ENCODE measurements around the gene FIZ1. TPM values are rescaled to one million over a fixed set of nuclear protein-coding genes. Genes with fewer than 3 reads are reported as not detected.

FIZ1 gene
- 14.9 and 15.5 TPM in 2 replicates for total RNA-seq

- intact Hi-C loops (cut with micrococcal nuclease), result loop anchor here (1.0 to 2.0 kb wide), 21 partner anchors 12 to 1462 kb away; partner anchors contain the start of genes CNOT3, EPN1, HSPBP1 and ISOC2
Measured at GRCh38 chr19:55599468-55599841, at the start of gene FIZ1. Gene FIZ1 (minus strand): TSS chr19:55599517. CDS start chr19:55597865, 1,652 bp downstream.

DNA sequence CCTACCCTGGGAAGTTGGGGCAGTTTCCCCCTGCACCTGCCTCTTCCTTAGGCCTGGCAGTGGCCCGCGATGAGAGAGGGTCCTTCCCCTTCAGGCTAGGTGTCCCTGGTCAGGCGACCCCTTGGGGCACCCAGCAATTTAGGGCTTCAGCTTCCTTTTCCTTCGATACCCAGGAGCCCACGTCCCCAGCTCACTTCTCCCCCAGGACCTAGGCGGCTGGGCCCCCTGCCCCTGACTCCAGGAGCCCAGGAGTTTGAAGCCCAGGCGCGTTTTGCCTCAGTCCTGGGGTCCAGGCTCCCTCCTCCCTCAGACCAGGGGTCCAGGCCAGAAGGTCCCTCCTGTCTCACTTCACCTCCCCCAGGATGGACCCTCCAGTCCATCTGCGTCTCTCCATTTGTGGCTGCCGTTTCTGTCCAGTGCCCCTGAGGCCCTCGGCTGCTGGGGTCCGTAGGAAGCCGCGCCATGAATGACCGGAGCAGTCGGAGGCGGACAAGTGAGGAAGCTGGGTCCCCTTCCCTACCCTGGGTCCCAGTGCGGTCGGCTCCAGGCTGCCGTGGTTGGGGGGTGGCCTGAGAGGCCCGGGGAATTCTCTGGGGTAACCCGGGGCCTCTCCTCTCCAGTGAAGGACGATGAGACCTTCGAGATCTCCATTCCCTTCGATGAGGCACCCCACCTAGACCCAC, 49.4 kb upstream of the FIZ1 start:
- intact Hi-C loops (cut with micrococcal nuclease), result no loop called here

DNA sequence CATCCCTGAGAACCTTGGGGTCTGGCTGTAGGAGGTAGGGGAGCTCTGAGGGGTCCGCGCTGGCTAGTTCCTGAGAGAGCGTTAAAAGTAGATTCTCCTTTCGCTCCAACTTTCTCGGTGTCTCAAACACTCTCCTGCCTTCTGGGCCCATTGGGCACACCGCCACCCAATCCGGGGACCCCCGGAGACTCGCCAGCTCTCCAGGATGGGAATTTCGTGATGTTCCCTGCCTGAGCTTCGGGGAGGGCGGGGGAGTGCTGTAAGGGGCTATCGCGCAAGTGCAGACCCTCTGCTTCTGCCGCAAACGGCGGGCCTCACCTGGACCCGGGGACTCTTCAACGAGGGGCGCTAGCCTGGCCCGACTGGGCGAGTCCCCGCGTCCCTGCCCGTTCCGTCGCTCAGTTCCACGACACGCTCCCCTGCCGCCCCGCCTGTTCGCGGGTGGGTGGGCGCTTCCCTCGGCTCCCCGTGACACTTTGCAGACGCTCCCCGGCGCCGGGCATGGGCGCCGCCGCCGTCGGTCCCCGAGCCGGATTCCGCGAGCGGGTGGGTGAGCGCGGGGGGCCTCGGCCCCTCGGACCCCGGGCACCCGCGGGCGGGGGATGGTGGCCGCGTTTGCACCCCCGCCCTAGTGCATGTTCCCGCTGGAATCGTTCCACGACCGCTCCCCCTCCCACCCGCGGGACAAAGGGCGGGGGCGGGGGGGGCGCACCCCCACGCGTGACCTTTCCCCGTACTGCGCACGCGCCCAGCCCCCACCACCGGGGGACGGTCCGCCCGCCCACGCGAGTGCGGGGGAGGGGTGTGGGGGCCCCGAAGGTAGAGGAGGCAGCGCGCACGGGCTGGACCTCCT, 48.6 kb upstream of the FIZ1 start, which contains the start of gene CCDC106:
Gene CCDC106, plus strand, starts transcription at position 481 of the 853 bp plus-strand sequence. CDS start 835 bp downstream, outside the sequence.
- intact Hi-C loops (cut with micrococcal nuclease), result no loop called here

GRCh38 chr19:55646889-55647731, 47.8 kb upstream of the FIZ1 start:
- intact Hi-C loops (cut with micrococcal nuclease), result no loop called here

DNA sequence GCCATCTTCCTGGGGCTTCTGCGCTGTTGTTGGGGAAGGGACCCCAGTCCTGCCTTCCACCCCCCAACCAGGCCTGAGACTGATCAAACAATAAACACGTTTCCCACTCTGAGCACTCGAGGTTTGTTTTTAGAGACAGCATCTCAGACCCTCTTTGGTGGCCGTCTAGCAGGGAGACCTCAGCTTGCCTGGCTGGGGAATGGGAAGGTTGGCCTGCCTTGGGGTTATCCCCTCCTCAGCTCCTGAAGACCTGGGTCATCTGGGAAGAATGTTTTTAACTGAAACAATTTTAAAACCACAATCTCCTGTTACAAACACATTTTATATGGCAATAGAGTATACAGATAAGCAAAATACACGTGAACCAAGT, 46.2 kb upstream of the FIZ1 start:
- intact Hi-C loops (cut with micrococcal nuclease), result no loop called here

DNA sequence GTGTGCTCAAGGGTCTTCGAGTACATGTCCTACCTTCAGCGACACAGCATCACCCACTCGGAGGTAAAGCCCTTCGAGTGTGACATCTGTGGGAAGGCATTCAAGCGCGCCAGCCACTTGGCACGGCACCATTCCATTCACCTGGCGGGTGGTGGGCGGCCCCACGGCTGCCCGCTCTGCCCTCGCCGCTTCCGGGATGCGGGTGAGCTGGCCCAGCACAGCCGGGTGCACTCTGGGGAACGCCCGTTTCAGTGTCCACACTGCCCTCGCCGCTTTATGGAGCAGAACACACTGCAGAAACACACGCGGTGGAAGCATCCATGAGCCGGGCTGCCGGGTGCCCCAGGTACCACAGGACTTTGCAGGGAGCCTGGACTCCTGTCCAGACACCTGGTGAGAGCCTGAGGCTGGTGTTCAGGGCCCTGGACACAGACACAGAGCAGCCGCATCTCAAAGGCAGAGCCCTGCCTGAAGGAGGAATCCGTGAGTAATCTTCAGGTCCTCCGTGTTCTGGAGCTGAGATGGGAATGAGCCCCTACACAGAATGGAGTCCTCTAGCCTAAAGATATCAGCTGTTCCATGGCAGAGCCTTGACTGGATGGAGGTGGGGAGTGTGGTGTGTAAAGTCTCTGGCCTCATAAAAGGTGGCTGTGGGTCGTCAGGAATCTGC, 45.7 kb upstream of the FIZ1 start:
- intact Hi-C loops (cut with micrococcal nuclease), result loop anchor here (5.0 kb wide), 2 partner anchors 258 to 1443 kb away; partner anchors contain the start of genes RPL28 and RPS9

DNA sequence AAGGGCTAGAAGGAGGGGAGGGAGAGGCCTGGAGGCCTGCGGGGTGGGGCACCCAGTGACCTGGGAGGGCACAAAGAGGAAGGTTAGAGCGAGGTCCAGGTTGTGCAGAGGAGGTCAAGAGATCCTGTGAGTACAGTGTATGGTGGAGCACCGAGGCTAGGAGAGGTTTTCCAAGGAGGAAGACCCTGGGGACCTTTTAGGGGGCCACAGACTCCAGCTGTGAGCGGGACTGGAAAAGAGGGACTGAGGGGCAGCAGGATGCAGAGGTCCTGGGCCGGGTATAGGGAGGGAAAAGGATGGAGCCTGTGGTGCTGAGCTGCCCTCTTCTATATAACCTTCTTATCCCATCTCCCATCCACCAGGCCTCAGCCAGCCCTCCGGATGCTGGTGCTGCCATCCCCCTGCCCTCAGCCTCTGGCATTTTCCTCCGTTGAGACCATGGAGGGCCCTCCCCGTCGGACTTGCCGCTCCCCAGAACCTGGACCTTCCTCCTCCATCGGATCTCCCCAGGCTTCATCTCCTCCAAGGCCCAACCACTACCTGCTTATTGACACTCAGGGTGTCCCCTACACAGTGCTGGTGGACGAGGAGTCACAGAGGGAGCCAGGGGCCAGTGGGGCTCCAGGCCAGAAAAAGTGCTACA, 45.0 kb upstream of the FIZ1 start:
- intact Hi-C loops (cut with micrococcal nuclease), result loop anchor here (5.0 kb wide), 2 partner anchors 257 to 1442 kb away; partner anchors contain the start of genes RPL28 and RPS9

GRCh38 chr19:55643887-55644176, 44.5 kb upstream of the FIZ1 start:
- intact Hi-C loops (cut with micrococcal nuclease), result loop anchor here (1.0 to 5.0 kb wide), 5 partner anchors 9 to 1442 kb away; partner anchors contain the start of genes FIZ1, RPL28 and RPS9

DNA sequence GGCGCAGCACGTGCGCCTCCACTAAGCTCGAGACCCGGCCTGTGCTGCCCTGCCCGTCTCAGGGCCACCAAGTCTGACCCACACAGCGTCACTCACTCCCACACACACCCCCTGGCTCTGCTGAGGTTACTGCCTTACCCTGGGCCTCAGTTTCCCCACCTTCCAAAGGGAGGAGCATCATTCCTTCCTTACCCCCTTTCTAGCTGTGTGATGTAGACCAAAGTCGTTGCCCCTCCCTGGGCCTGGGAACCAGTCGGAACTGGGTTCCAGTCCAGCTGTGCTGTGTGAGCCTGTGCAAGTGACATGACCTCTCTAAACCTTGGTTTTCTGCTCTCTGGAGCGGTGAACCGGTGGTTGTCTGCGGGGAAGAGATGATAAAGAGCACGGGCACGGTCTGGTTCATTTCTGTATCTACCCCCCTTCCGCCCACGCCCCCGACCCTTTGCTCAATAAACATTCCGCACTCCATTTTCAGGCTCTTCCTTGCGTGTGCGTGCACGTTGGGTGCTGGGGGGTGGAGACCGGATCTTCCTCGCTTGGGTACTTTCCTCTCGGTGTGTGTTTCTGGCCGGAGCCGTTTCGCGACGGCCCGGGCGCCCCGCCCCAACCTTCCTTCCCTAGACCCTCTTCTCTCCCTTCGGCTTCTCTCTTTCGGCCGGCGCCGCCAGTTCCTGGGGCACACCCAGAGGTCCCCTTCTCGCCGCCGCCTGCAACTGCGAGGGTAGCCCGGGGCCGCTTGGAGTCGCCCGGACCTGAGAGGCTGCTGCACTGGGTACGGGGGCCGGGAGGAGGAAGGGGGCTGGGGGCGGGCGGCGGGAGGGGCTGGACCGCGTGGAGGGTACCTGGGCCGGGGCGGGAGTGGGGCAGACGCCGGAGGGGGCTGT, 43.9 kb upstream of the FIZ1 start, which contains the start of gene ZNF581:
Gene ZNF581, plus strand, starts transcription at position 647 of the 884 bp plus-strand sequence. CDS start 923 bp downstream, outside the sequence.
- intact Hi-C loops (cut with micrococcal nuclease), result loop anchor here (1.0 to 5.0 kb wide), 5 partner anchors 8 to 1441 kb away; partner anchors contain the start of genes FIZ1, RPL28 and RPS9

- intact Hi-C loops (cut with micrococcal nuclease), result loop anchor here (1.0 to 5.0 kb wide), 5 partner anchors 7 to 1440 kb away; partner anchors contain the start of genes FIZ1, RPL28 and RPS9
Measured at GRCh38 chr19:55642153-55643002, 43.1 kb upstream of the FIZ1 start.

GRCh38 chr19:55641426-55642152, 42.3 kb upstream of the FIZ1 start:
- intact Hi-C loops (cut with micrococcal nuclease), result loop anchor here (1.0 to 5.0 kb wide), 3 partner anchors 17 to 1439 kb away; partner anchors contain the start of genes RPL28, RPS9 and ZNF784

- intact Hi-C loops (cut with micrococcal nuclease), result loop anchor here (1.0 to 5.0 kb wide), 4 partner anchors 8 to 1438 kb away; partner anchors contain the start of genes RPL28, RPS9 and ZNF784
Measured at GRCh38 chr19:55640577-55641425, 41.5 kb upstream of the FIZ1 start, which contains the start of gene ZNF580. Gene ZNF580 (plus strand): TSS chr19:55641002. CDS start chr19:55642509, 1,507 bp downstream.

DNA sequence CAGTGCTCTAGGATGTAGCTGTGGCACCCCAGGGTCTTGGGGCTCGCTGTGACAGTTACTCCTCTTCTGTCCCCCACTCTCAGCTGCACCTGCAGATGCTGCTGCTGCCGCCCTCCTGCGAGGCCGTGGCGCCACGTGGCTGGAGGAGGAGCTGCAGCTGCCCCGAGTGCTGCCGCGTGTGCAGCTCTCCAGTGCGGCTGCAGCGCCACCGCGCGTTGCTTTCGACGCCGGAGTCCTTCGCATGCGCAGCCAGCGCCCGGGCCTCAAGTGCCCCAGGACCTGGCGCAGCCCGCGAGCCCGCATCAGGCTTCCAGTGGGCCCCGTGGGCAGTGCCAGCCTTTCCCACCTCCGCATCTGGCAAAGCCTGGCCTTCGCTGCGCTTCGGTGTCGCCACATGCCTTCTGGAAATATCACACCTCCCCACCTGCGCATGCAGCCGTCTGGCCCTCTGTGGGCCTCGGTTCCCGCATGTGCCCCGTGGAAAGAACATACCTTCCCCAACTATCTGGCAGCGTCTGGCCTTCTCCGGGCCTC, 40.8 kb upstream of the FIZ1 start:
- intact Hi-C loops (cut with micrococcal nuclease), result loop anchor here (1.0 to 5.0 kb wide), 3 partner anchors 8 to 1438 kb away; partner anchors contain the start of genes RPL28 and RPS9

DNA sequence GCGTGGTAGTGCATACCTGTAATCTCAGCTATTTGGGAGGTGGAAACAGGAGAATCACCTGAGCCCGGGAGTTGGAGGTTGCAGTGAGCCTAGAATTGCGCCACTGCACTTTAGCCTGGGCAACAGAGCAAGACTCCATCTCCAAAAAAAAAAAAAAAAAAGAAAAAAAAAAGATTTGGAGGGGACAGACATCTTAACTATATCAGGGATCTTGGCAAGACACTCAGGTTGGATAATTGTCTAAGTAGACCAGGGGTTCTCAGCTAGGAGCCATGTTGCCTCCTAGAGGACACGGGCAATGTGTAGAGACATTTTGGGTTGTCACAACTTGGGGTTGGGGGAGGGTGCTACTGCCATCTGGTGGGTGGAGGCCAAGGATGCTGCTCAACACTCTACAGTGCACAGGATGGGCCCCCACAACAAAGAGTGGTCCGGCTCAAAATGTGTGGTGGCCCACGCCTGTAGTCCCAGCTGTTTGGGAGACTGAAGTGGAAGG, 39.6 kb upstream of the FIZ1 start:
- intact Hi-C loops (cut with micrococcal nuclease), result no loop called here

GRCh38 chr19:55637534-55637933, 38.2 kb upstream of the FIZ1 start:
- intact Hi-C loops (cut with micrococcal nuclease), result no loop called here
